HG03039 (cell line): ENCODE data around the gene MPPED1.

ENCODE experiments used
- ATAC-seq: cut with Tn5 transposase; IDR thresholded peaks from one replicate; pipeline ENCODE4 v1.9.1; 2021; ENCODE audit warnings: mild to moderate bottlenecking, moderate library complexity; ENCODE audit not compliant: unreplicated experiment

Gene MPPED1

DNA sequence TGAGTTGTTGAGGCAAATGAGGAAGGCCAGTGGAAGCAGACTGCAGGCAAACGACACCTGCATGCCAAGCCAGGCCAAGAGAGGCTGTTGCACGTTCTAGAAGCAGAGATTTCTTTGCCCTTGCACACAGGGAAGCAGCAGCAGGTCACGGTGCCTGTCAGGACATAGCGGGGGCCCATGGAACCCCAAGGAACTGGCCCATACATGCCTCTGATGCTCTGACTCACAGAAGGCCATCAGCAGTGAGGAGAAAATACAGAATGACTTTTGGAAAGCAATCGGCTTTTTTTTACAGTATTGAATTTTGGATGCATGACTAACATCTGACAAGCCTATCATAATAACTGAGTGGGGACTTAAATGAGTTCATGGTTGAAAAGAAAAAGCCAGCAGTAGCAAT, 123.9 kb downstream of the MPPED1 start:
- ATAC-seq: no peak

DNA sequence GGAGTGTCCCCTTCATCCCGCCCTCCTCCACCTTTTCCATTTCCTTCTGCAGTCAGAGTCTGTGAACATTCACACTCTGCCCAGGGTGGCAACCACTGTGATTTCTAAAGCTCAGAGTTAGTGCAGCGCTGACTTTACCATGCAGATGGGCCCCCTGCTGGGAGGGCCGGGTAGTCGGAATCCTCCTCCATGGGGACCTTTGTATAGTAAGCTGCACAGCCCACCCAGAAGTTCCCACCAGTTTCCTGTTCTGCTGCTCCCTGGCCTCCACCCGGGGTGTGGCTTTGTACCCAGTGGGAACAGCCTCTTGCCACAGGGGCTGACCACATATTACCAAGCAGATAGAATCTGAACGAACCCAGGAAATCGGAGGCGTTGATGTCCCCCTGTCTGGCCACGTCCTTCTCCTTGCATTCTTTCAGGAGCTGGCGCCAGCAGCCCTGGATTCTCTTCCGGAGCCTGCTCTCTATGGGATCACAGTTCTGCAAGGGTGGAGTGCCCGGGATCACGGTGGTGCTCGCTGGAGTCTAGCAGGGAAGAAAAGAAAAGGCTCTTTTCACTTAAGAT, 125.3 kb downstream of the MPPED1 start:
- ATAC-seq: no peak

DNA sequence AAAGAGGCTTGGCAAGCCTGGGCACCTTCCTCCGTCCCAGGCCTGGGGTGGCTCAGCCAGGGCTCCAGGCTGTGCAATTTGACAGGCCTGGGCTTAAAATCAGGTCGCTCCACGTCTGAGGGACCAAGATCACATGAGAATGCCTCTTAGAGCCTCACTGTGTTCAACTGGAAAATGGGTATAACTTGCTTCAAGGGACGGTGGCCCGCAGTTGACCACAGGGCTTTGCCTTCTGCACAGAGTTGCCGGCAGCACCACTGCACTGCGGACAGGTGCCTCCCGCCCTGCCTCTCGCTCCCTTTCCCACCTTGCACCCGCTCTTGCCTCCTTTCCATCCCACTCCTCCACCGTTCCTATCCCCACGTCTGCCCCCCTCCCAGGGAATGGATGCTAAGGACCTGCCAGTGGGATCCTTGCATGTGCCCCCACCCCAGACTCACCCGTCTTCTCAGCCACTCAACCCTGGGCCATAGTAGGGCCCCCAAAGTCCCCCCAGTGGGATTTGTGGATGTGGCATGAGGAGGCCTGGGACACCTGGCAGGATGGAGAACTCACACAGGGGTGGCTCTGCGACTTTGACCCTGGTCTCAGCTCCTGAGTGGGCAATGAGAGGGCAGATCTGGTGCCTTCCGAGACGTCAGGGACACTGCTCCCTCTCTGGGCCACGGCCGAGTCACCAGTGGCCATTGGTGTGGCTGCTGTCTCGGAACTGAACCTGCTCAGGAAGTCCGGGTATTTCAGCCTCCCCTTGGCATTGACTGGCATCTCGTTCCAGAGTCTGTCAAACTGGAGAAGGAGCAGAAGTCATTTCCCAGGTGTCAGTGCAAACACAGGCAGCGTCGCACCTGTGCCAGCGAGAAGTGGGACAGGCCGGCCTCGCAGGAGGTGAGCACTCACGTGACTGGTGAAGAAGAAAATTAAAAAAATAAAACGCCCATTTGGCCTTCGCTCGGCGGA, 128.0 kb downstream of the MPPED1 start:
- ATAC-seq: no peak

DNA sequence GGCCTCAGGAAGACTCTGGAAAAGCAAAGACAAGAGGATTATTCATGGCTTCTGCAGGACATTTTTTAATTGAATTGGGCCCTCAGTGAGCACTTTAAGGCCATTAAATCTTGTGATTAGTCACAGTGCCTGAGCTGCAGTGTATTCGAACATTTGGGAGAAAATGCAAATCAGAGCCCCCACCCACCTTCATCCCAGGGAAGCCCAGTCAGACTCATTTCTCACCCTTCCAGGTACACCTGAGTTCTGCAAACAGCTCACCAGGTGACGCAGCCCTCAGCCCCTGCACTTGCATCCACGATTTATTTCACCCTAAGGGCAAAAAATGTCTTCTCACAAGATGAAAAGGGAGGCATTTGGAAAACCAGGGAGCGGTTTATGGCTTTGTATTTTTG, 128.7 kb downstream of the MPPED1 start:
- ATAC-seq: no peak

DNA sequence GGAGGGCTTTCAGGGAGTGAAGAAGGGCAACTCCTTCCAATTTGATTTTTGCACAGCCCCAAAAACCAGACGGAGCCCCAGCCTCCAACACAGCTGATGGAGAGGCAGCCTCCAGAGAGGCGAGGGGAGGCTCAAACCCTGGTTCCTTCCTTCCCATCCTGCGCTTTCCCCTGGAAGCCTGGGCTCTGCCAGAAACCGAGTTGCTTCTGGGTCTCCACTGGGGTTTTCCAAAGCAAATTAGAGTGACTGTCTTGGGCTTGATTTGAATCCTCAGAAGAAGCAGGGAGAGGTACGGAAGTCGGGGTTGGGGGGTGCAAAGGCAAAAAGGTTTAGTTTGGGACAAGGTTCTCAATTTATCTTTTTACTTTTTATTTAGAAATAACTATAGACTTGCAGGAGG, 129.2 kb downstream of the MPPED1 start:
- no peak for ATAC-seq

DNA sequence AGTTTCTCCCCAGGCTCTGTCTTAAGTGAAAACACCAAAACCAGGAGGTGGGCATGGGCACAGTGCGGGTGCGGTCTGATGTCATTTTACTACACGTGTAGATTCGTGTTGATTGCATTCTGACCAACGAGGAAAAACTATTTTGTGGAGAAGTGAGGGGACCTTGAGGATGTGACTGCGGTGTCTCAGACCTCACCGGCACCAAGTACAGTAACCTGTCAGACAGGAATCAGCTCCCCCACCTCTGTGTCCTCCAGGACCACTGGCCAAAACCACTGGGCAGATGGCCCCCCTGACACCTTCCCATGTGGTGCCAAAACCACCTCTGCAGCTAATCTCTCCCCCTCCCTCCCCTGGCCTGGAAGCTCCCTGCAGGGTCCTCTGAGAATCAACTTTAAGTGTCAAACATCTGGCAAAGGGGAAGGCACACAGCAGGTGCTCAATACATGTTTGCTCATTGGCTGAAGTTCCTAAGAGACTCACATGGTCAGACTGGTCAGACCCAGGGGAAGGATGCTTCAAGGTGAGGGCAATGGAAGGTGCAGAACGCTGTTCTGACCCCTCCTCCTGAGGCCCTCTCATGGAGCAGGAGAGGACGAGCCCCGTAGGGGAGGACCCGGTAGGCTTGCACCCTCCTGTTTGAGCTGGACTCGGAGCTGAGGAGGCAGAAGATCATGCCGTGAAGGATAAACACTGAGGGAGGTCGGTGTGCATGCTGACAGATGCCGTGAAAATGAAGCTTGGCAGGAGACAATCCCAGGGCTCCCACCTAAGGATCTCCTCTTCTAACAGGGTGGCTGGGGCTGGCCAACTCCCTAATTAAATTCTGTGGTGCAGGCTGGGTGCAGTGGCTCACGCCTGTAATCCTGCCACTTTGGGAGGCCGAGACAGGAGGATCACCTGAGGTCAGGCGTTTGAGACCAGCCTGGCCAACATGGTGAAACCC, 129.9 kb downstream of the MPPED1 start:
- ATAC-seq: no peak

DNA sequence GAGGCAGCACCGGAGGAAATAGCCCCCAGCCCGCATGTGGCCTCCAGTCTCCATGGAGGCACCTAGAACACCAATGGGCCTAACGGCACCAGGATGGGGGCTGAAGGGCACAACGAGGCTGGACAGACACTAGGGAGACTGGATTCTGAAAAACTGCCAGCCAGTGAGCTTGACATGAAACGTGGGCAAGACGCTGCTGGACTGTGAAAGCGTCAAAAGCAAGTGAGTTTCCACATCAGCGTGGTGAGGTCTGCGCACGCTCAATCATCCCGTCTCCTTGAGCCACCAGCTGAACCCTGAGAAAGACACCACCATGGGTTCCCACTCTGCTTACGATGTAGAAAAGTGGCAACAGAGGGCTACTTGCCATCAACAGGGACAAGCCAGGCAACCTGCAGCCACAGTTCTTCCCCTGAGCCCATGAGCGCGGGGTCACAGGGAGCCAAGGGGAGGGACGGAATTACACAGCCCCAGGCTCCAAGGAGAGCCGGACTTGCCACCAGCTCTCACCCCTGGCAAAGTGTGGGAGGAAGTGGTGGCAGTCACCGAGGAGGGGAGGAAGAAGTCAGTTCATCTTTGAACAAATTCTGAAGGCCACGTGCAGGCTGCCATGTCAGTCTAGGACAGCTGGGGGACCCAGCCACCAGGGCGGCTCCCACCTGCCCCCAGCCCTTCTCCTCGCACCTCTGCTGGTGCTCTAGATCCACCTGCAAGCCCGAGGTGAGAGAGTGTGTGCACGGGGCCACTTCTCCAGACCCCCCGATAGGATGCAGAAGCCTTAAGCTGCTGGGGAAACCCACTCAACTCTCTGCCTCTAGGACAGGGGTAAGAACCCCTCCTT, 131.1 kb downstream of the MPPED1 start:
- ATAC-seq: no peak

DNA sequence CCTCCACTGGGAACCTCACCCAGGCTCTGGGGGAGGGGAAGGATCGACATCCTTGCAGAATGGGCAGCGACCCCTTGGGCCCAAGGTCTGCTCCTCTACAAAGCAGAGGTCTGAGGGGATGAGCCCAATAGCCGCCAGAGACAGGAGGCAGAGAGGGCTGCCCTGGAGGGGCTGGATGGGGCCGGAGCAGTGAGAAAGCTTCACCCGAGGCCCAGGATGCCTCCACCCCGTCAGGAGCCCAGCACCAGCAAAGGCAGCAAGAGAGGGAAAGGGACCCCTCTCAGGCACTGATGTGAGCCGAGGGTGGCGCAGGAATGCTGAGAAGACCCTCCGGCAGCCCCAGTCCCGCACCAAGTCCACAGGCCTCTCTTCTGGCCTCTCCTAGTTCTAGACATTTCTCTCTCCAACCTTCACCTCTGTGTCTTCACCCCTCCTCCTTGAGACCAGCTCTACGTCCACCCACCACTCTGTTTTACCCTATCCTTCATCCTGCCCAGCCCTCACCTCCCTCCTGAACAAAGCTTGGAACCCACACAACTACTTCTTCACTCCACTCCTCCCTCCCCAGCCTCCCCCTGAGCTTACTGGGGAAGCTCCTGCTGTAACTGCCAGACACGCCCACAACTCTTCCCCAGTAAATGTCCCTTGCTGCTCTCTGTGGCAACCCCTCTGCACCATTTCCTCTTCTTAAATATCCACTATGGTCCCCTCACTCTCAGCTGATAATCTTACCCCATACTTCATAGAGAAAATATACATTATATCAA, 131.9 kb downstream of the MPPED1 start:
- no peak for ATAC-seq

DNA sequence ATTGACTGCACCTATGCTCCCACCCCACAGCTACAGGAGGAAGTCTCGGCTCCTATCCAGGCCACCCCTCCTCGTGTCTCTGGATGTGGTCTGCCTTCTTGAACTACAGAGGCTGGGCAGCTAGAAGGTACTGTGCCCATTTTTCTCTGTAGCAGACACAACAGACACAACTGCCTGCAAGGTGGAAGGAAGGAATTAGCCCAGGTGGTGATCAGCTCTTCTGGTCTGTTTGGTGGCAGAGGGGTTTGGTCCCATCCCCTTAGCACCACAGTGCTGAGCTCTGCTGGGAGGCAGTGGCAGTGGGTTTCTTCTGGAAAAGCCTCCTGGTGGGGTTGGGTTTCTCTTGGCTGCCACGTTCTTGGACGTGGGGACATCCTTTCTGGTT, 132.5 kb downstream of the MPPED1 start:
- ATAC-seq: no peak

DNA sequence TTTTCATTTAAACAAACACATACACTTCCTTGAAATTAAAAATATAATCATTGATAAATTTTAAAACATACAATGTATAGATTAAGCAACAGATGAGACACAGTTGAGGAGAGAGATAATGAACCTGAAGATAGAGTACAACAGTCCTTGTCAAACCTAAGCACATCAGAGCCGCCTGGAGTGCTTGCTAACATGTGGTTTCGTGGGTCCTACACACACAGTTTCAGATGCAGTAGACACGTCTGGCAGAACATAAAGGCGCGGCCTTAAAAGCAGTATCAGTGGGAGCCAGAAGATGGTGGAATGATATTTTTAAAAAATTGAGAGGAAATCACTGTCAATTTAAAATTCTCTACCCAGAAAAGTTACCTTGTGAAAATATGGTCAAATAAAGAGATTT, 134.4 kb downstream of the MPPED1 start:
- ATAC-seq: no peak

DNA sequence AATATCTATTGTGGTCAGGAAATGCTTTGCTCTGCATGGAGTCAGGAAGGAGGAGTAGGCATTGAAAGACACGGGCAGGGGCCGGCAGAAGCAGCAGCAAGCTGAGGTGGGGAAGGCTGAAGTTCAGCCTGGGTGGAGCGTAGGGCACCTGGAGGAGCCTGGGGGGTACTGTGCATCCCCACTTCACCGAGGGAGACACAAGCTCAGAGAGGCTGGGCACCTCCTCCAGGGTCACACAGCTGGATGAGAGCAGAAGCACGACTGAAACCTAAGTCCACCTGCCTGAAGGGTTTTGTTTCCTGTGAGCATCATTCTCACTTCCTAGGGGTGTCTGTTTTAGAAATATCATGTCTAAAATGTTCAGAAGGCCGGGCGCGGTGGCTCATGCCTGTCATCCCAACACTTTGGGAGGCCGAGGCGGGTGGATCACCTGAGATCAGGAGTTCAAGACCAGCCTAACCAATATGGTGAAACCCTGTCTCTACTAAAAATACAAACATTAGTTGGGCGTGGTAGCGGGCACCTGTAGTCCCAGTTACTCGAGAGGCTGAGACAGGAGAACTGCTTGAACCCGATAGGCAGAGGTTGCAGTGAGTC, 138.3 kb downstream of the MPPED1 start:
- no peak for ATAC-seq

DNA sequence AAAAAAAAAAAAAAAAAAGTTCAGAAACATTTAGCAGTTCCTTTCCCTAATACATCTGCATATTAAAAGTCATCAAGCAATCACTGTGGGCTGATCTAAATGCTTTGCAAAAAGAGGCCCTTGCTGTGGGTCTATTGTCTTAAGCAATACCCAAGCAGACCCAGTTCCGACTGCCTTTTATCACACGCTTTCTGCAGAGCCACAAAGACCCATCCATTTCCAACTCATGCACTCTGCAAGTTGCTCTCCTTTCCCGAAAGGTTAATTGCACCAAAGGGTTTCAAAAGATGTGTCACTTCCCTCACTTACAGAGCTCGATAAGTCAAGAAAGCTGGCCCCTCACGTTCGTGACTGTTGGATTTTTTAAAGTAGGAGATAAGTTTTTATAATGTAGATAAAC, 138.9 kb downstream of the MPPED1 start:
- ATAC-seq: no peak

DNA sequence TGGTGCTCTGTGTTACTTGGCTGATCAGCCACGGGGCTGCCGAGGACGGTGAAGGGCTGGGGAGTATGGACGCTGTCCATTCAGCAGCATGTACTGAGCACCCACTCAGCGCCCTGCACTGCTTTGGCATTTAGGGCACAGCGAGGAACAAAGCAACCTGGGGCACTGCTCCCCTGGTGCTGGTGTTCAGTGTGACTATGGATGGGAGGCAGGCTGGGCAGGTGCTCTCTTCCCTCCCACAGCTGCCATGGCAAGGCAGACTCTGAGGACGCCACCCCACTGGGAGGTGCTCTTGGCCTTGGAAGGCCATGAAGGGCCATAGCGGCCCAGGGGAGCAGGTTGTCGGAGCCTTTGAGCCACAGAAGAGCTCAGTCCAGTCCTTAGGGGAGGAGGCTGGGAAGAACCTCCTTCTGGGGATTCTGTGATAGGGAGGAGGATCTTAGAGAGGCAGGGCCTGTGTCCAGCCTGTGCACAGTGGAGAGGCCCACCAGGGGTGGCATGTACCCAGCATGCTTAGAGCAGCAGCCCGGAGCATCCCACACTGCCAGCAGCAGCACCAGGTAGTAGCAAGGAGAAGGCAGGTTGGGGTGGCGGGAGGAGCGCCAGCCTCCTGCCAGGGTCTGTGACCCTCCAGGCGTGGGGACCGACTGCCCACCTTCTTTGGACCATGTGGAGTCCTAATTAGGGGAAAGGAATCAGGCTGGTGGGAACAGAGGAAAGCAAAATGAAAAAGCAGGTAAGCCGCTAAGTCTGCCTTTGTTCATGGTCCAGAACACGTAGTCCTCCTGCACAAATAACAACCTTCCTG, 141.8 kb downstream of the MPPED1 start:
- ATAC-seq: no peak

DNA sequence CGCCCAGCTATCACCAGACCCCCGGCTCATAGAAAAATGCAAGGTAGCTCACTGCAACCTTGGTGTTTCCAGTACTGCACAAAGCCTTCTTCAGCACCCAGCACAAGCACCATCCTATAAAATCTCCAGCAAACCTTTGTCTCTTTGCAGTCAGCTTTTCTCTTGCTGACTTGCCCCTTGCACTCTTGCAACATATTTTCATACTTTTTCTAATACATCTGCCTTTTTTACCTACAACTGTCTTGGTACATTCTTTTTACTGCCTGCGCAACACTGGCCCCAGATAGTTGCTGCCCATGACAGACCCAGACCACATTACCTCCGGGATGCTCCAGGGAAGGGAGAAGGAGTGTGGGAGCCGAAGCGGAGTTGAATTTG, 142.4 kb downstream of the MPPED1 start:
- ATAC-seq: no peak

DNA sequence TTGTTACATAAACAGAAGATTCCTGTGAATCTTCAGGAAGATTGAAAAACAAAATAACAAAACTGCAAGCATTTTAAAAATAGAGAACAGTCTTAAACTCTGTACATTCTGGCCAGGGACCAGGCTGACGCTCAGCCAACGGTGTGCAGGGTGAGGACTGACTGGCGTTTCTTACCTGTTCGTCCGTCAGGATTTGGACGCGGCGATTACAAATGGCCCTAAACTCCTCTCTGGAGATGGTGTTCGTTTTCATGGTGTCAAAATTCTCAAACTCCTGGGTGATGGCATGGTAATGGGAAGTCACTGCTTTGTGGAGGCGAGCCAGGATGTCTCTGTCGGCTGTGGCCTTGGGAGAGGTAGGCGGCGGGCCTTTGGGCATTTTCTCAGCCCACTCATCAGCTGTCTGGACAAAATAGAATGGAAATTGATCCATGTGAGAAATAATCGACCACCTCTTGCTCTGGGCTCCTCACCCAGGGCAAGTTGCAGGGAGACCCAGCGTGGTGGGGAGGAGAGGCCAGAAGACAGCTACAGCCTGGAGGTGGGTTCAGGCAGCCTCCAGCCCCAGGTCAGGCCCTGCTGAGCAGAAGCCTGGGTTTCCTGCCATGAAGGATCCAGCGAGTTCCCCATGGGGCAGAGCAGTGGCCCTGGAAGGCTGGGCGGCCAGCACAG, 143.0 kb downstream of the MPPED1 start:
- ATAC-seq: no peak

DNA sequence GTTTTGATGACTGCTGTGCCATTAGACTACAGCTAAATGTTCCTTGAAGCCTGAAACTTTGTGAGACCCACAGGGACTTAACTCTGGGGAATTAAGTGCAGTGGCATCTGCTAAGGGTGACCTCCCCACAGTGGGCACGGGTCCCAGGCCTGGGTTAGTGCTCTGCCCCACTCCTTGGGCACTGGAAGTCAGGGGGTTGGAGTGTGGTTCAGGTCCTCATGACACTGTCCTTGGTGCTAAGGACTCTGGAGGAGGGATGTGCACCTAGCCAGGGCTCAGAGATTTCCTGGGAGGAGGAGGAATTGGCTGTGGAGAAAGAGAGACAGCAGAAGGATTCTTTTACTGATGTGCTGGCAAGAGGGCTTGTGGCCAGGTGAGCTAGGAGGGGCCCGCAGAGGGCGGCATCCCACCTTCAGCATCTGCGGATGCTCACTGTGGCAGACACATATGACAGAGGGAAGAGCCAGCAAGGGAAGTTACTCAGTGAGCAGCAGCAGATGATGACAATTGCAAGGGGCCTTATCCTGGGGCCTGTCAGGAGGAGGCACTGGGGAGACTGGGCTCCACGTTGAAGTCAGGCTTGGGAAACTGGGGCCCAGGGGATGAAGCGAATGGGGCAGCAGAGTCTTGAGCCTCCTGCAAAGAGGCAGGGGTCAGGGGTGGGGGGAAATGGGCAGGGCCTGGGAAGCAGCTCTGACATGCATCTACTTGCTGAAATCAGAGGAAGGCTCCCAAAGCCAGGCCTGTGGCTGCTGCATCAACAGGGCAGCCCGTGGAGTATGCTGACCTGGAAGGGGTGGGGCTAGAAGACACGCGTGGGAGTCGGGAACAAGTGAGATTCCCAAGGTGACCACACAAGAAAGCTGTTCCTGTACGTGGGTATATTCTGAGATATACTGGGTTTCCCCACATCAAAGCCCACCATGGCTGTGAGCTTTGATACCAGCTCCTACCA, 144.0 kb downstream of the MPPED1 start:
- no peak for ATAC-seq
